Ectodermal cell (in vitro differentiated cells): Measurements from ENCODE around the gene RRP36.

Experiments used
- H3K27ac ChIP-seq: 2 replicates; pipeline ENCODE4 v1.7.0; 2013; ENCODE audit warnings: mild to moderate bottlenecking, low read depth, low read length; ENCODE audit not compliant: insufficient read depth, poor library complexity, severe bottlenecking
- H3K27me3 ChIP-seq: 2 replicates; pipeline ENCODE4 v1.7.0; 2013; ENCODE audit warnings: mild to moderate bottlenecking, low read length; ENCODE audit not compliant: insufficient read depth, control insufficient read depth, poor library complexity, severe bottlenecking
- H3K36me3 ChIP-seq: one replicate; pipeline ENCODE4 v1.7.0; 2013; ENCODE audit warnings: low read length; ENCODE audit not compliant: control insufficient read depth, insufficient read depth
- H3K4me1 ChIP-seq: one replicate; pipeline ENCODE4 v1.7.0; 2013; ENCODE audit warnings: low read length; ENCODE audit not compliant: control insufficient read depth, insufficient read depth
- H3K4me3 ChIP-seq: 2 replicates; pipeline ENCODE4 v1.7.0; 2013; ENCODE audit warnings: low read depth, low read length, control low read depth; ENCODE audit not compliant: insufficient read depth
- H3K9me3 ChIP-seq: 2 replicates; pipeline ENCODE4 v1.7.0; 2013; ENCODE audit warnings: mild to moderate bottlenecking, low read length, moderate library complexity; ENCODE audit not compliant: control insufficient read depth
- WGBS, 2 experiments: methylation state at CpG; one replicate each; pipeline ENCODE4 v1.1.7; 2013; ENCODE audit warnings: missing lambda C conversion rate in 2 of 2; 5-methylcytosine and 5-hydroxymethylcytosine counted together

The RRP36 gene

DNA sequence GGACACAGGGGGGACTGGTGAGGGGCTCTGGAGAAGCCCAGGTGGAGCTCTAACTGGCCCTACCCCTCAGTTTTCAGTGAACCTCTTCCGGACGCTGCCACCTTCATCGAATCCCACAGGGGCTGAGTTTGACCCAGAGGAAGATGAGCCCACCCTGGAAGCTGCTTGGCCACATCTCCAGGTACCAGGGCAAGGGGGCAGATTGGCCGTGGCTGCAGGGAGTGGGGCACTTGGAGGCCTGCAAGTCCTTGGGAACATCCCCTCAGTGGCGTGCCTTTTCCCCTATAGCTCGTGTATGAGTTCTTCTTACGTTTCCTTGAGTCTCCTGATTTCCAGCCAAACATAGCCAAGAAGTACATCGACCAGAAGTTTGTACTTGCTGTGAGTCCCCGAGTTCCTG is 14.3 kb upstream of the RRP36 start:
- no peak overlapping the region for H3K4me3 ChIP-seq
- no peaks in the 10 kb centered on the region for H3K27me3 ChIP-seq
- WGBS, 2 experiments: 94% methylated on average over 9 of the region's 9 CpGs
- no peak overlapping the region for H3K27ac ChIP-seq
- peaks cover 24% of the 10 kb centered on the region for H3K36me3 ChIP-seq
- H3K4me1 ChIP-seq: no peaks in the 10 kb centered on the region
- H3K9me3 ChIP-seq: no peaks in the 10 kb centered on the region

DNA sequence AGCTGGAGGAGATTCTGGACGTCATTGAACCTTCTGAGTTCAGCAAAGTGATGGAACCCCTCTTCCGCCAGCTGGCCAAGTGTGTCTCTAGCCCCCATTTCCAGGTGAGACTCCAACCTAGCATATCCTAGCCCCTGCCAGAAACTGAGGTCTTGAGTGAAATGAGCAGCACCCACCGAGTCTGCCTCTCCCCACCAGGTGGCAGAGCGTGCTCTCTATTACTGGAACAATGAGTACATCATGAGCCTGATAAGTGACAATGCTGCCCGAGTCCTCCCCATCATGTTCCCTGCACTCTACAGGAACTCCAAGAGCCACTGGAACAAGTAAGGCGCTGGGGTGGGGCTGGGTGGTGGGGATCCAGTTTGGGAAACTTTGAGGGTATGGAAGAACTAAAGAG is 12.3 kb upstream of the RRP36 start:
- Histone ChIP-seq H3K9me3 (no peaks in the 10 kb centered on the region), H3K27me3 (no peaks in the 10 kb centered on the region), H3K4me3 (no peak overlapping the region), H3K27ac (no peak overlapping the region), H3K36me3 (peaks cover 24% of the 10 kb centered on the region), H3K4me1 (peaks cover 9% of the 10 kb centered on the region)
- 81 to 91% methylated on average over 6 of the region's 6 CpGs for WGBS, 2 experiments

DNA sequence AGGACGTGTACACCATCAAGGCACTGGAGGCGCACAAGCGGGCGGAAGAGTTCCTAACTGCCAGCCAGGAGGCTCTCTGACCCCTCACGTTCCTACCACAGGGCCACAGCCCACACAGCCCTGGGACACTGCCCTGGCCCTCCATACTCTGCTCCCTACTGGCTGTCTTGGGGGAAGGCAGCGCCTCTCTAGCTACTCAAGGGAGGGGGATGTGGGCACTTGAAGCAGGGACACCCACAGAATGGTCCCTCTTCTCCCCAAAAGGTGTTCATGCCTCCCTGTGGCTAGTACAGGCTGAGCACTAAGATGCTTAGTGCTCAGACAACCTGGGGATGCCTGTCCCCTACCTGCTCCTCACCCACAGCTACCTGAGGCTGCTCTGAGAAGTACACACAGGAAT is 10.2 kb upstream of the RRP36 start:
- no peaks in the 10 kb centered on the region for H3K27me3 ChIP-seq
- H3K4me1 ChIP-seq: peaks cover 14% of the 10 kb centered on the region
- no peaks in the 10 kb centered on the region for H3K9me3 ChIP-seq
- no peak overlapping the region for H3K4me3 ChIP-seq
- H3K27ac ChIP-seq: no peak overlapping the region
- WGBS, 2 experiments: 87% methylated on average over 6 of the region's 6 CpGs
- peaks cover 24% of the 10 kb centered on the region for H3K36me3 ChIP-seq

DNA sequence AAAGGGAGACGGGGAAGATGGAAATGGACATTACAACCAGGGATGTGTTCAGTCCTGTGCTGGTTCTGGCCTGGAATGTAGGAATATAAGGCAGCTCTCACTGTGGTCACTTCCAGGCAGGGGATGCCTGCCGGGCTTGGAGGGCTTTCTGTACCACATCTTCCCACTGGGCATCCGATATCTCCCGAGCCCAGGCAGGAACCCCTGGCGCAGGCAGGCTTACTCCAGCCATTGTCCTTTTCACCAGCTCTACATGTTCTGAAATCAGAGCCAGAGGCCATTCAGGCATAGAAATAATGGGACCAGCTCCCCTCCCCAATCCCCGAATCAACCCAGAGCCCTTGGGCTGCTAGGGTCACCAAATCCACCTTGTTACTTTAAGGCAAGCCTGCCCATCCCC is 9.1 kb upstream of the RRP36 start:
- H3K9me3 ChIP-seq: no peaks in the 10 kb centered on the region
- no peak overlapping the region for H3K27ac ChIP-seq
- peaks cover 14% of the 10 kb centered on the region for H3K4me1 ChIP-seq
- H3K27me3 ChIP-seq: no peaks in the 10 kb centered on the region
- H3K36me3 ChIP-seq: peaks cover 19% of the 10 kb centered on the region
- WGBS, 2 experiments: 91 to 94% methylated on average over 6 of the region's 6 CpGs
- peak overlapping the region; percentile 85 for H3K4me3 ChIP-seq

DNA sequence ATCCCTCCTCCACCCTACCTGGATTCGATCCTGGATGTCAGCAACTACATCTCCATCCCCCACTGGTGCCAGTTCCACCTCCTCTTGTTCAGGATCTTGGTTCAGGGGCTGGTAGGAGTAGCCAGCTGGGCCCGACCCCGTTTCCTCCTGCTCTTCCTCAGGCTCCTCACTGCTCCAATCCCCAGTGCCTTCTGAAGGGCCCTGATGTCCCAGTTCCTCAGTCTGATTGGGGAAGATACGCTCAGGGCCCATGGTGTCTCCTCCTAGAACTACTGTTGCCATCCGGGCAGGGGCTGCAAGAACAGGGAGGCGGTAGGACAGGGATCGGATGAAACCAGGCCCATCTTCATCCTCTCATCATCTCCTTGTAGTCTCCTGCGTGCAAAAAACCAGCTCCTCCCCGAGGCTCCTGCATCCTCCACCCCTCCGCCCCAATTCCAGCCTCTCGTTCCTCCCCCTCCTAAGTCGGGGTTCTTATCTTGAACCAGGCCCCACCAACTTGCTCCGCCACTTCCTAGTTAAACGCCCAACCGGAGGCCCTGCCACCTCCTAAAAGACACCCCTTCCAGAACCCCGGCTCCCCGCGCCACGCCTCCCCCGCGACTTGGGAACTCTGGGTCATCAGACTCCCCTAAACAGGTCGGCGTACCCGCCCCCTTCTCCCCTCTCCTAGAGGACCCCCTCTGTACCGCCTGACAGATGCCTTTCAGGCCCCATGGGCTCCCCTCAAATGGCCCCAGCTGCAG is 8.2 kb upstream of the RRP36 start:
- H3K27me3 ChIP-seq: no peaks in the 10 kb centered on the region
- H3K4me3 ChIP-seq: peak overlapping the region; percentile 85
- H3K4me1 ChIP-seq: peaks cover 14% of the 10 kb centered on the region
- H3K36me3 ChIP-seq: peaks cover 20% of the 10 kb centered on the region
- peak overlapping the region; percentile 42 for H3K27ac ChIP-seq
- WGBS, 2 experiments: 9% methylated on average over 25 of the region's 25 CpGs
- H3K9me3 ChIP-seq: no peaks in the 10 kb centered on the region

DNA sequence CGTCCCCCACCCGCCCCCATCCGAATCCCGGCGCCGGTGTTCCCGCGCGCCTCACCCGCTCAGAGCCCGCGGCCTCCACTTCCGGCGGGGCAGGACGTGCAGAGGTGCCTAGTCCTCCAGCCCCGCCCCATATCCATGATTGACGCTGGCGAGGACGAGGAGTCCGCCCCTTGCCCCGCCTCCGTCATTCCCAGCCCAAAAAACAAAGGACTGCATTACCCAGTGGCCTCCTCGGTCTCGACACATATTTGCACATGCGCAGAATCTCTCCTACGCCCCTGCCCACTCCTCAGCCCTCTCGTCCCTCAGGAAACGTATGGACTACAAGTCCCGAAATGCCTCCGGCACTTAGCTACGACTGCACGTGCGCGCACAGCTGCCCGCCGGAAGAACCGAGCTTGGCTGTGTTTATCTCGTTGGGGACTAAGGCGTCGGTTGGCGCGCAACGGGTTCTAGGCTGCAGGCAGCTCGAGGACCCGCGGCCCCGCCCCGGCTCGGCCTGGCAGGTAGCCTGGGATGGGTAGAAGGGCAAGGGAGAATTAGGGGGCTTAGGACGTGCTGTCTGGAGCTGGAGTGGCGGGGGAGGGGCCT is 7.5 kb upstream of the RRP36 start, which contains the start of the genes KLHDC3 and MEA1:
Gene KLHDC3 (plus strand): TSS at position 407 of the 591 bp plus-strand sequence. CDS start 2,944 bp downstream, outside the sequence.
Gene MEA1 (minus strand): TSS at position 104 of the 591 bp plus-strand sequence. CDS start 133 bp downstream, outside the sequence.
- Histone ChIP-seq H3K4me3 (peak within 1 kb of the TSS; percentile 85), H3K4me1 (peaks cover 14% of the 10 kb centered on the region), H3K27me3 (no peaks in the 10 kb centered on the region), H3K36me3 (peaks cover 20% of the 10 kb centered on the region), H3K9me3 (no peaks in the 10 kb centered on the region), H3K27ac (peak within 1 kb of the TSS; percentile 80)
- 0% methylated on average over 51 of the region's 51 CpGs for WGBS, 2 experiments

DNA sequence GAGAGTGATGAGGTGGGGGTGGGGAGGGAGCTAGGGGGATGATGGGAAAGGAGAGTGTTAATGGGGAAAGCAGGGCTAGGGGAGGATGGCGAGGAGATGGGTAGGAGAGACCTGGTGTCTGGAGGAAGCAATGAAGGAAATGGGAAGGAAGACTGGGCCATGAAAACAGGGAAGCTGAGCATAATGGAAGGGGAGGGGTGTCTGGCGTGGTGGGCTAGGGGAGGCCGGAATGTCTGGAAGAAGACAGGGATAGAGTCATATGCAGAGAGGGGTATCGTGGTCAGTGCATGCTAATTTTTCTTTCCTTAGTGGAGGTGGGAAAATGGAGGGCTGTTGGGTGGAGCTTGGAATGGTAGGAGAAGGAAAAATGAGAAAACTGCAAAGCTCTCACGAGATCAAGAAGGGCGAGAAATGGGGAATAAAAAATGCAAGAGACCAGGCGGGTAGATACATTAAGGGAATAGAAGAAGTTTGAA is 7.0 kb upstream of the RRP36 start:
- peaks cover 14% of the 10 kb centered on the region for H3K4me1 ChIP-seq
- 6% methylated on average over 7 of the region's 7 CpGs for WGBS, 2 experiments
- no peaks in the 10 kb centered on the region for H3K27me3 ChIP-seq
- H3K4me3 ChIP-seq: peak overlapping the region; percentile 85
- H3K9me3 ChIP-seq: no peaks in the 10 kb centered on the region
- H3K36me3 ChIP-seq: peaks cover 22% of the 10 kb centered on the region
- H3K27ac ChIP-seq: peak overlapping the region; percentile 80

DNA sequence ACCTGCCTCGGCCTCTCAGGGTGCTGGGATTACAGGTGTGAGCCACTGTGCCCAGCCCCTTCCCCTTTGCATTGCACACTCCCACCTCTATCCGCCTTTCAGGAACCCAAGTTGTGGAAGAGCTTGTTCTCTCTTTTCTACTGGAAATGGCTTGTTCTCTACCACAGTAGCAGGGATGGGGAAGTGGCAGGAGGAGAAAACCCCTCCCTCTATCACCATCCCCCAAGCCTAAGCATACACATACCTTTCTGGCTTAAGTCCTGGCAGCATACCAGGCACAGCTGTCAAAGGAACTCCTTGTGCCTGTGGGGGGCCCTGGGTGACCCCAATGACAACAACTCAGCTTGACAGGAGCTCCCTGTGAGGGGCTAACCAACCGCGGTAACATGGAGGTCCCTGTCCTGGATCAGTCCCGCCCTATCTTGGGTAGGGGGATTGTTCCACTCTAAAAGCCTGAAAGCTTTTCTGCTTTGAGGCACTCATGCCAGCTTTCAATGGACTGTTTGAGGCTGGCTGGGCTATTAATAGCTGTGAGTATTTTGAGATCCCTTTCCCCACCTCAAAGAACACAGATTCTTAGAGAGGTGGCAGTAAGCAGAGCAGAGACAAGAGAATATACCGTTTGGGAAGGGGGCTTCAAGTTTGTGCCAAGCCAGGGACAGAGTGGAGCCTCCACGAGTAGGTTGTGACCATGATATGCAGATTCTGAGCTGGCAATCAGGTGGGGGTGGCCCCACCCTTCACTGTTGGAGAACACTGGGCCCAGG is 5.1 kb upstream of the RRP36 start:
- H3K27ac ChIP-seq: no peak overlapping the region
- H3K9me3 ChIP-seq: no peaks in the 10 kb centered on the region
- H3K4me1 ChIP-seq: peaks cover 19% of the 10 kb centered on the region
- H3K27me3 ChIP-seq: no peaks in the 10 kb centered on the region
- no peak overlapping the region for H3K4me3 ChIP-seq
- peaks cover 20% of the 10 kb centered on the region for H3K36me3 ChIP-seq
- 83 to 88% methylated on average over 7 of the region's 7 CpGs for WGBS, 2 experiments

DNA sequence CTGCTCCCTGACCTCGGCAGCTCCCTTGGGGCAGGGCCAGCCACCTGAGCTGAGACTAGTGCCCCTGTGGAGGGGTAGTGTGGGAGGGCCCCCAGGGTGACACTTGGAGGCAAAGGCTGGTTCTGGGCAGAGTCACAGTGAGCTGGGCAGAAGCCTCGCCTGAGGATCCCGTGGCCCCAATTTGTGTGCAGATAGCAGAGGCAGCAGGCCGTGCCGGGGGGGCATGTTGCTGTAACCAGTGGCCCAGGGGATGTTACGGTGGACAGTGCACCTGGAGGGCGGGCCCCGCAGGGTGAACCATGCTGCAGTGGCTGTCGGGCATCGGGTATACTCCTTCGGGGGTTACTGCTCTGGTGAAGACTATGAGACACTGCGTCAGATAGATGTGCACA is 4.5 kb upstream of the RRP36 start:
- H3K4me3 ChIP-seq: no peak overlapping the region
- WGBS, 2 experiments: 95 to 96% methylated on average over 12 of the region's 12 CpGs
- peaks cover 17% of the 10 kb centered on the region for H3K36me3 ChIP-seq
- H3K27ac ChIP-seq: no peak overlapping the region
- H3K4me1 ChIP-seq: peaks cover 19% of the 10 kb centered on the region
- no peaks in the 10 kb centered on the region for H3K27me3 ChIP-seq
- no peaks in the 10 kb centered on the region for H3K9me3 ChIP-seq

DNA sequence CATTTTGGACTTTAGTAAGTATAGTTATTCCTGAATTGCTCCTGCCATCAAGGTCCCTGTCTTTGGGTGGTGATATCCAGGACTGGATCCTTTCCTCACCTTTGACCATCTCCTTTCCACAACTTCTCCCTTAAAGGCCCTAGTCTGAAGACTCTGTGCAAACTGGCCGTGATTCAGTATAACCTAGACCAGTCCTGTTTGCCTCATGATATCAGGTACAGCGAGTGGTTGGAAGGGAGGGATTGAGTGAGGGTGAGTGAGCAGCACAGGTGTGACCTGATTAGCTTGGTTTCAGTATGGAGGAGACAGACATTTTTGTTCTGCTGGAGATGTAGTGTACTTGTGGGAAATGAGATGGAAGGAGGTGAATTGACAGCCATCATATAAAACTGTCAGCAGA is 2.3 kb upstream of the RRP36 start:
- H3K27me3 ChIP-seq: no peaks in the 10 kb centered on the region
- H3K9me3 ChIP-seq: no peaks in the 10 kb centered on the region
- WGBS, 2 experiments: 93 to 97% methylated on average over 2 of the region's 2 CpGs
- H3K4me1 ChIP-seq: peaks cover 10% of the 10 kb centered on the region
- no peak overlapping the region for H3K27ac ChIP-seq
- peaks cover 19% of the 10 kb centered on the region for H3K36me3 ChIP-seq
- no peak overlapping the region for H3K4me3 ChIP-seq
